Measurements from ENCODE around the gene SAG. TPM values are rescaled to one million over a fixed set of nuclear protein-coding genes. Genes with fewer than 3 reads are reported as not detected.

The SAG gene
- total and polyA plus RNA-seq, 10 of the 15 experiments (the other 5 are each of a cell fraction or from before 2014, with no cell fraction given), result 0.06 to 0.47 TPM; not detected in 8

DNA sequence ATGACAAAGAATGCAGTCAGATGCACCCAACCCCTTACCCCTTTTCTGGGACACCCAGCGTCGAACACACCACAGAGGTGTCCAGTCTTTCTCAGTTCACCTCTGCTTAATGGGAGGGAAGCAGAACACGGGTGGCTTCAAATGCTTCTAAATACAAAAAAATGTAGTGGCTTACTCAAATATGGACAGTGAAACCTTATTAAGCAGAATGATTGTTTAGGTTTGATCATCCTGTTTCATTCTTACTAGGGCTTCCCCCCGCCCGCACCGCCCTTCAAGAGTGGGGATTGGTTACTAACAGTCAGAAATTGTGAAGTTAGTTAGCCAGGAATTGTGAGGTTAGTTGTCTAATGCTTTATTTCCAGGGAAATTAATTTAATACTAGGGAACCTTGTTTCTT, 34.5 kb upstream of the SAG start:
- Histone ChIP-seq H4K20me1 (ENCODE audit: control insufficient read depth, insufficient read depth) (no peaks in the 10 kb centered on the region), H3K9me3 (replicated peaks; ENCODE audit: control insufficient read depth, insufficient read depth, low read length) (no peaks in the 10 kb centered on the region), H3K4me2 (ENCODE audit: control insufficient read depth, insufficient read depth) (no peak overlapping the region), H2AFZ (ENCODE audit: control insufficient read depth, low read depth, low read length) (no peak overlapping the region), H3K4me3 (no peak overlapping the region), H3K27me3 (replicated peaks in 1 of 2; ENCODE audit: control insufficient read depth in 2 of 2, insufficient read depth in 2 of 2, low read length in 1 of 2) (no peaks in the 10 kb centered on the region), H3K79me2 (ENCODE audit: control insufficient read depth, insufficient read depth, low read length) (no peaks in the 10 kb centered on the region; the same call in 1 of the 2 replicates), H3K9ac (ENCODE audit: control insufficient read depth, insufficient read depth, low read length) (no peak overlapping the region), H3K4me1 (ENCODE audit: control insufficient read depth, insufficient read depth, low read length) (peaks cover 4% of the 10 kb centered on the region), H3K27ac (ENCODE audit: control insufficient read depth, insufficient read depth) (no peak overlapping the region), H3K36me3 (ENCODE audit: control insufficient read depth in 2 of 2, insufficient read depth in 2 of 2, low read length in 1 of 2) (peaks cover 20 to 45% of the 10 kb centered on the region in 2 experiments)
- POLR2A ChIA-PET, result no interaction called here
- DNase-seq (ENCODE audit: low read depth, low spot score) (no peak), FAIRE-seq (no peak), ATAC-seq (no peak)
- TF ChIP-seq YY1 (IDR thresholded peaks at IDR 0.05; ENCODE audit: low read depth, low read length) (no peak), IKZF1 (conservative IDR thresholded peaks at IDR 0.05) (no peak), SUZ12 (IDR thresholded peaks at IDR 0.05; ENCODE audit: unreplicated experiment) (no peak), LARP7 (IDR thresholded peaks at IDR 0.05) (no peak), ZZZ3 (IDR thresholded peaks at IDR 0.05; ENCODE audit: control insufficient read depth, insufficient read length, low read depth) (no peak), JUNB (IDR thresholded peaks at IDR 0.05) (peak; percentile 52), KDM1A (IDR thresholded peaks at IDR 0.05; ENCODE audit: borderline replicate concordance) (no peak)
- TF ChIP-seq, protein P1, sequence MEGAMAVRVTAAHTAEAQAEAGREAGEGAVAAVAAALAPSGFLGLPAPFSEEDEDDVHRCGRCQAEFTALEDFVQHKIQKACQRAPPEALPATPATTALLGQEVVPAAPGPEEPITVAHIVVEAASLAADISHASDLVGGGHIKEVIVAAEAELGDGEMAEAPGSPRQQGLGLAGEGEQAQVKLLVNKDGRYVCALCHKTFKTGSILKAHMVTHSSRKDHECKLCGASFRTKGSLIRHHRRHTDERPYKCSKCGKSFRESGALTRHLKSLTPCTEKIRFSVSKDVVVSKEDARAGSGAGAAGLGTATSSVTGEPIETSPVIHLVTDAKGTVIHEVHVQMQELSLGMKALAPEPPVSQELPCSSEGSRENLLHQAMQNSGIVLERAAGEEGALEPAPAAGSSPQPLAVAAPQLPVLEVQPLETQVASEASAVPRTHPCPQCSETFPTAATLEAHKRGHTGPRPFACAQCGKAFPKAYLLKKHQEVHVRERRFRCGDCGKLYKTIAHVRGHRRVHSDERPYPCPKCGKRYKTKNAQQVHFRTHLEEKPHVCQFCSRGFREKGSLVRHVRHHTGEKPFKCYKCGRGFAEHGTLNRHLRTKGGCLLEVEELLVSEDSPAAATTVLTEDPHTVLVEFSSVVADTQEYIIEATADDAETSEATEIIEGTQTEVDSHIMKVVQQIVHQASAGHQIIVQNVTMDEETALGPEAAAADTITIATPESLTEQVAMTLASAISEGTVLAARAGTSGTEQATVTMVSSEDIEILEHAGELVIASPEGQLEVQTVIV (IDR thresholded peaks at IDR 0.05; ENCODE audit: borderline replicate concordance, partially characterized antibody), result no peak
- CTCF ChIA-PET, result interaction anchor here (0.6 kb wide), 1 partner anchor 219 kb away, joined by 3 read pairs; no protein-coding TSS in a partner anchor
- in situ Hi-C loops (cut with MboI), result no loop called here
- SMC1A ChIA-PET (ENCODE audit: uncharacterized antibody, unreplicated experiment), result no interaction called here
- intact Hi-C loops (cut with micrococcal nuclease; ENCODE audit: unreplicated experiment), result no loop called here
- WGBS (ENCODE audit: insufficient coverage, insufficient replicate concordance, low lambda C conversion rate, missing lambda C conversion rate), result 27% methylated on average over 6 of the region's 6 CpGs
- RAD21 ChIA-PET (ENCODE audit: unreplicated experiment), result no interaction called here
- no TSS peak for BruUV-seq (replicated peaks)
